ENCODE measurements around the gene DNER. TPM values are rescaled to one million over a fixed set of nuclear protein-coding genes. Genes with fewer than 3 reads are reported as not detected.

The DNER gene
- total and polyA plus RNA-seq, 2 of the 13 experiments (the other 11 are each of a cell fraction or from before 2014, with no cell fraction given): not detected

DNA sequence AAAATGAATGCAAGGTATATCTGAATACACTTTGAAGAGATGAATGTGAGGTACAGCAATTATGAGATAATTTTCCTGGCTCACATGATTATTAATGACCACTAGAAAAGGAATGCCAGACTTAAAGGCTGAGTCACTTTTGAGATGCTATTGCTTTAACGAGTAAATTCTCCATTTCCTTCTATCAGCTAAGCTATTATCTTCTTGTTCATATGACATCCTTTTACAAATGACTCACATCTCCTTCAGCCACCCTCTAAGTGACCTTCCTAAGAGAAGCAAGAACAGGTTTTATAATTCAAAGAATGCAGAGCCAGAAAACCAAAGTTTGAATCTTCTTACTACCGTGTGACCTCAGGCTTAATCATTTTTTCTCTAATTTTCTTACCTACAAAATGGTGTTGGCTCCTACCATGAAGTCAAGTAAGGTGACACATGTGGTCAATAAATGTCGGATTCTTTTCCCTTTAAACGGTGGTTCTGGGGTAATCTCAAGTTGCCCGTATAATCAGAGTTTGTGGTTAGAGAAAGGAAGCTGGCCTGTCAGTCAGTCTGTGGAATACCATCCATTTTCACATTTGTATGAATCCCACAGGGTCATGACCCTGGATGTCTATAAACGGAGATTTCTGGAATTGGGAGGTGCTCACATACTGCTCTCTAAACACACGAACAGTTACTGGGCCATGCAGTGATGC lies 259.3 kb downstream of the DNER start (continued):
- TF ChIP-seq U2AF2 (IDR thresholded peaks at IDR 0.05; ENCODE audit: low read depth, low read length) (no peak), ZNF609 (CRISPR knock-in tag; IDR thresholded peaks at IDR 0.05; ENCODE audit: borderline replicate concordance) (no peak), SYNCRIP (IDR thresholded peaks at IDR 0.05; ENCODE audit: insufficient read depth, low read depth, low read length) (no peak)
- TF ChIP-seq, protein P1, sequence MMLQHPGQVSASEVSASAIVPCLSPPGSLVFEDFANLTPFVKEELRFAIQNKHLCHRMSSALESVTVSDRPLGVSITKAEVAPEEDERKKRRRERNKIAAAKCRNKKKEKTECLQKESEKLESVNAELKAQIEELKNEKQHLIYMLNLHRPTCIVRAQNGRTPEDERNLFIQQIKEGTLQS (CRISPR knock-in tag; IDR thresholded peaks at IDR 0.05): no peak

GRCh38 chr2:229453230-229453629 lies 261.1 kb downstream of the DNER start:
- in situ Hi-C loops (cut with HindIII; ENCODE audit: extremely low pct_ligation_motif_present, low pct_unique_long_range_greater_than_20kb) (no loop called here), intact Hi-C loops (cut with micrococcal nuclease; ENCODE audit: unreplicated experiment) (no loop called here)
- ChIA-PET CTCF (ENCODE audit: low intra/inter-chr PET ratio, low total read pairs) (no interaction called here), POLR2A (no interaction called here)
- DNase-seq (ENCODE audit: low spot score) (no peak), ATAC-seq (no peak), FAIRE-seq (no peak)
- Histone ChIP-seq H3K4me3 (replicated peaks in 1 of 3; ENCODE audit: insufficient read depth in 1 of 3, low read depth in 2 of 3, low read length in 3 of 3) (no peak overlapping the region), H4K20me1 (ENCODE audit: insufficient read depth, low read length) (no peaks in the 10 kb centered on the region), H2AFZ (ENCODE audit: low read length) (no peak overlapping the region), H3K9me3 (ENCODE audit: low read length) (no peaks in the 10 kb centered on the region), H3K4me2 (ENCODE audit: low read depth, low read length) (no peak overlapping the region), H3K27me3 (ENCODE audit: control insufficient read depth in 1 of 2, insufficient read depth in 2 of 2, low read length in 2 of 2) (no peaks in the 10 kb centered on the region), H3K79me2 (ENCODE audit: insufficient read depth, low read length) (no peaks in the 10 kb centered on the region), H3K4me1 (ENCODE audit: insufficient read depth, low read length) (no peaks in the 10 kb centered on the region), H3K9ac (ENCODE audit: insufficient read depth, low read depth, low read length) (no peak overlapping the region), H3K36me3 (replicated peaks in 1 of 2; ENCODE audit: control insufficient read depth in 1 of 2, insufficient read depth in 2 of 2, low read length in 2 of 2) (no peaks in the 10 kb centered on the region), H3K27ac (ENCODE audit: extremely low read length, insufficient read depth, low read length) (no peak overlapping the region)
- BruUV-seq (replicated peaks): no TSS peak
- TF ChIP-seq, protein P2, sequence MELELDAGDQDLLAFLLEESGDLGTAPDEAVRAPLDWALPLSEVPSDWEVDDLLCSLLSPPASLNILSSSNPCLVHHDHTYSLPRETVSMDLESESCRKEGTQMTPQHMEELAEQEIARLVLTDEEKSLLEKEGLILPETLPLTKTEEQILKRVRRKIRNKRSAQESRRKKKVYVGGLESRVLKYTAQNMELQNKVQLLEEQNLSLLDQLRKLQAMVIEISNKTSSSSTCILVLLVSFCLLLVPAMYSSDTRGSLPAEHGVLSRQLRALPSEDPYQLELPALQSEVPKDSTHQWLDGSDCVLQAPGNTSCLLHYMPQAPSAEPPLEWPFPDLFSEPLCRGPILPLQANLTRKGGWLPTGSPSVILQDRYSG (CRISPR knock-in tag; IDR thresholded peaks at IDR 0.05): no peak
- no peak for TF ChIP-seq FLYWCH1 (CRISPR knock-in tag; IDR thresholded peaks at IDR 0.05)
- TF ChIP-seq PAXIP1 (CRISPR knock-in tag; conservative IDR thresholded peaks at IDR 0.05): no peak
- TF ChIP-seq GATA4 (IDR thresholded peaks at IDR 0.05; ENCODE audit: borderline replicate concordance, low read depth): no peak

All from HepG2 (cell line).